AG04450 (cell line): Measurements from ENCODE around the gene GSX1. TPM values are rescaled to one million over a fixed set of nuclear protein-coding genes. Genes with fewer than 3 reads are reported as not detected.

Source experiments
- CTCF ChIA-PET: fragments of 300-600, 350-600 bp; formaldehyde crosslinking; extraction: SDS; loops from one replicate; lab custom pipeline; 2022; ENCODE audit warnings: antibody characterized with exemption, inconsistent platforms; lab: Charles Lee
- POLR2A ChIA-PET: fragments of 350-600 bp; formaldehyde crosslinking; extraction: SDS; loops from one replicate; lab custom pipeline; 2021; ENCODE audit warnings: antibody characterized with exemption, inconsistent platforms; lab: Yijun Ruan, JAX
- DNase-seq: peaks from one replicate; pipeline ENCODE4 v3.0.0-alpha.2; 2011; ENCODE audit warnings: low read depth, low spot score
- H3K27ac ChIP-seq: one replicate; pipeline ENCODE4 v1.5.1; 2012; ENCODE audit warnings: low read depth, low read length, control low read depth
- H3K27me3 ChIP-seq: one replicate; pipeline ENCODE4 v1.6.0; 2012; ENCODE audit warnings: low read length; ENCODE audit not compliant: control insufficient read depth, insufficient read depth
- H3K4me3 ChIP-seq: 2 replicates; pipeline ENCODE4 v1.5.1; 2011; ENCODE audit warnings: mild to moderate bottlenecking, low read depth, low read length, control low read depth
- H3K9me3 ChIP-seq: 2 replicates; pipeline ENCODE4 v1.5.1; 2012; ENCODE audit warnings: low read length; ENCODE audit not compliant: control insufficient read depth, insufficient read depth
- CTCF ChIP-seq: IDR thresholded peaks from 2 replicates; pipeline ENCODE4 v1.5.1; 2011; ENCODE audit warnings: low read depth, low read length, control low read depth, inconsistent platforms
- polyA plus RNA-seq: library from polyadenylated mRNA; depleted of rRNA; stranded (reverse); fragments of >200 nt; gene quantifications from 2 replicates; pipeline ENCODE4 v1.2.3, GENCODE V29; 2011; rRNA removed
- small RNA-seq: library from RNA; depleted of rRNA; stranded (forward); fragments of <200 nt; gene quantifications from one replicate; pipeline ENCODE3, GENCODE V24; 2012; ENCODE audit warnings: low read depth; ENCODE audit not compliant: insufficient read length

Gene GSX1
- polyA plus RNA-seq, 1 experiment, result not detected

- H3K27me3 ChIP-seq, result peaks cover 7% of the 10 kb centered on the region
- POLR2A ChIA-PET, result no interaction called here
- DNase-seq, result no peak
- H3K27ac ChIP-seq, result no peak overlapping the region
- CTCF ChIA-PET, result no interaction called here
- no peak overlapping the region for H3K4me3 ChIP-seq
- H3K9me3 ChIP-seq, result no peaks in the 10 kb centered on the region
- TF ChIP-seq CTCF, result no peak
Observed at GRCh38 chr13:27834095-27834494, 41.8 kb downstream of the GSX1 start.

GRCh38 chr13:27835799-27836198 is 43.5 kb downstream of the GSX1 start:
- ChIA-PET POLR2A (no interaction called here), CTCF (interaction anchor here (1.0 to 6.9 kb wide), 3 partner anchors 8 to 304 kb away, joined by 3 to 71 read pairs (median 5); no protein-coding TSS in a partner anchor)
- Histone ChIP-seq H3K9me3 (no peaks in the 10 kb centered on the region), H3K4me3 (no peak overlapping the region), H3K27me3 (peaks cover 7% of the 10 kb centered on the region), H3K27ac (no peak overlapping the region)
- no peak for DNase-seq
- TF ChIP-seq CTCF, result no peak

- no peaks in the 10 kb centered on the region for H3K9me3 ChIP-seq
- no peak overlapping the region for H3K27ac ChIP-seq
- no peaks in the 10 kb centered on the region for H3K27me3 ChIP-seq
- ChIA-PET CTCF (interaction anchor here (6.9 kb wide), 1 partner anchor 12 kb away, joined by 71 read pairs; no protein-coding TSS in a partner anchor), POLR2A (no interaction called here)
- TF ChIP-seq CTCF, result no peak
- no peak for DNase-seq
- H3K4me3 ChIP-seq, result no peak overlapping the region
Observed at GRCh38 chr13:27839809-27840467, 47.7 kb downstream of the GSX1 start.

GRCh38 chr13:27842571-27842970 is 50.3 kb downstream of the GSX1 start:
- Histone ChIP-seq H3K9me3 (no peaks in the 10 kb centered on the region), H3K4me3 (no peak overlapping the region), H3K27me3 (no peaks in the 10 kb centered on the region), H3K27ac (no peak overlapping the region)
- no peak for TF ChIP-seq CTCF
- DNase-seq, result no peak
- POLR2A ChIA-PET, result no interaction called here
- CTCF ChIA-PET, result interaction anchor here (1.0 to 1.3 kb wide), 2 partner anchors 12 to 16 kb away, joined by 4 read pairs; no protein-coding TSS in a partner anchor

Small RNA genes within 50 kb of the gene (small RNA-seq; reads per million reads assigned to genes)
- gene RNU6-73P, result 0.81 reads per million

Other genes with a start within 250 kb of the GSX1 start
- 6.2 and 6.9 TPM in 2 replicates for gene LNX2, start 172.0 kb upstream of the GSX1 start, polyA plus RNA-seq
- 155 and 174 TPM in 2 replicates for gene POLR1D, start 170.6 kb upstream of the GSX1 start, polyA plus RNA-seq
- gene PDX1, start 127.5 kb downstream of the GSX1 start, polyA plus RNA-seq, result not detected in 2 replicates
- gene CDX2, start 176.8 kb downstream of the GSX1 start, polyA plus RNA-seq, result not detected in 2 replicates
- gene URAD, start 196.2 kb downstream of the GSX1 start, polyA plus RNA-seq, result not detected in 2 replicates